ENCODE measurements around the gene MSX1.

Gene MSX1

GRCh38 chr4:4853371-4853823 is 6.1 kb upstream of the MSX1 start:
- Mint-ChIP-seq H3K4me3 (peak overlapping the region; percentile 82), H3K27ac (peak overlapping the region; percentile 90), H3K27me3 (ENCODE audit: low read depth, poor library complexity) (peaks cover 33% of the 10 kb centered on the region), H3K36me3 (ENCODE audit: low read depth) (no peaks in the 10 kb centered on the region), H3K4me1 (peaks cover 77% of the 10 kb centered on the region), H3K9me3 (no peaks in the 10 kb centered on the region)
- TF ChIP-seq CTCF (IDR thresholded peaks at IDR 0.05) = no peak
- no peak for DNase-seq

GRCh38 chr4:4853921-4854648 is 5.4 kb upstream of the MSX1 start:
- Mint-ChIP-seq H3K27me3 (ENCODE audit: low read depth, poor library complexity) (peaks cover 33% of the 10 kb centered on the region), H3K9me3 (no peaks in the 10 kb centered on the region), H3K4me1 (peaks cover 80% of the 10 kb centered on the region), H3K36me3 (ENCODE audit: low read depth) (no peaks in the 10 kb centered on the region), H3K4me3 (peak overlapping the region; percentile 82), H3K27ac (no peak overlapping the region)
- no peak for TF ChIP-seq CTCF (IDR thresholded peaks at IDR 0.05)
- no peak for DNase-seq

GRCh38 chr4:4854649-4855295 is 4.7 kb upstream of the MSX1 start:
- Mint-ChIP-seq H3K4me3 (peak overlapping the region; percentile 74), H3K4me1 (peaks cover 77% of the 10 kb centered on the region), H3K36me3 (ENCODE audit: low read depth) (no peaks in the 10 kb centered on the region), H3K9me3 (no peaks in the 10 kb centered on the region), H3K27ac (no peak overlapping the region), H3K27me3 (ENCODE audit: low read depth, poor library complexity) (peaks cover 33% of the 10 kb centered on the region)
- TF ChIP-seq CTCF (IDR thresholded peaks at IDR 0.05) = no peak
- peak; percentile 57 for DNase-seq

GRCh38 chr4:4855301-4856070 is 4.0 kb upstream of the MSX1 start:
- Mint-ChIP-seq H3K36me3 (ENCODE audit: low read depth) (no peaks in the 10 kb centered on the region), H3K27ac (peak overlapping the region; percentile 9), H3K4me1 (peaks cover 78% of the 10 kb centered on the region), H3K27me3 (ENCODE audit: low read depth, poor library complexity) (peaks cover 34% of the 10 kb centered on the region), H3K4me3 (peak overlapping the region; percentile 74), H3K9me3 (no peaks in the 10 kb centered on the region)
- no peak for DNase-seq
- no peak for TF ChIP-seq CTCF (IDR thresholded peaks at IDR 0.05)

- peak; percentile 71 for DNase-seq
- Mint-ChIP-seq H3K36me3 (ENCODE audit: low read depth) (no peaks in the 10 kb centered on the region), H3K27me3 (ENCODE audit: low read depth, poor library complexity) (peaks cover 33% of the 10 kb centered on the region), H3K27ac (peak overlapping the region; percentile 89), H3K9me3 (no peaks in the 10 kb centered on the region), H3K4me1 (peaks cover 84% of the 10 kb centered on the region), H3K4me3 (peak overlapping the region; percentile 74)
- no peak for TF ChIP-seq CTCF (IDR thresholded peaks at IDR 0.05)
These were observed 3.1 kb upstream of the MSX1 start for GRCh38 chr4:4856071-4857000.

Measured in nephron progenitor cell (in vitro differentiated cells).